CD4-positive, alpha-beta T cell (primary cell): ENCODE data around the gene MEGF10. TPM values are rescaled to one million over a fixed set of nuclear protein-coding genes. Genes with fewer than 3 reads are reported as not detected.

Source experiments
- ATAC-seq: fragments of 200-7000 bp; cut with Tn5 transposase; one replicate; pipeline ENCODE4 v1.10.0; 2022; ENCODE audit warnings: mild to moderate bottlenecking; ENCODE audit not compliant: poor library complexity
- CTCF ChIA-PET: fragments of 350-600 bp; sonication (Branson Sonifier 250); formaldehyde crosslinking; loops from one replicate; lab custom pipeline; 2021; ENCODE audit warnings: antibody characterized with exemption, inconsistent platforms; lab: Charles Lee
- POLR2A ChIA-PET: fragments of 350-600 bp; sonication (Branson Sonifier 250); formaldehyde crosslinking; loops from one replicate; lab custom pipeline; 2021; ENCODE audit warnings: antibody characterized with exemption, inconsistent platforms; lab: Charles Lee
- DNase-seq, 14 experiments: peaks; one replicate each; pipeline ENCODE4 v3.0.0-alpha.2; 2013 to 2020; ENCODE audit warnings: mixed read lengths in 2 of 14
- H3K27ac ChIP-seq, 2 donors: one replicate each; pipeline versions ENCODE4 v1.5.1 to v1.7.0; 2013; ENCODE audit warnings: low read length in 2 of 2, low read depth in 1 of 2, mild to moderate bottlenecking in 1 of 2
- H3K27me3 ChIP-seq, 2 experiments: 1 replicate in 1 of 2; 2 replicates in 1 of 2; pipeline versions ENCODE4 v1.6.1 to v1.7.0; 2013; ENCODE audit warnings: low read length in 2 of 2, control low read depth in 1 of 2, mild to moderate bottlenecking in 1 of 2, moderate library complexity in 1 of 2; ENCODE audit not compliant: insufficient read depth in 2 of 2, control insufficient read depth in 1 of 2
- H3K36me3 ChIP-seq: one replicate; pipeline ENCODE4 v1.6.1; 2013; ENCODE audit warnings: low read length, control low read depth; ENCODE audit not compliant: insufficient read depth
- H3K4me1 ChIP-seq: one replicate; pipeline ENCODE4 v1.6.1; 2013; ENCODE audit warnings: low read length, control low read depth; ENCODE audit not compliant: insufficient read depth
- H3K4me3 ChIP-seq: one replicate; pipeline ENCODE4 v1.5.1; 2013; ENCODE audit warnings: mild to moderate bottlenecking, low read length, moderate library complexity
- H3K9me3 ChIP-seq, 2 experiments: 1 replicate in 1 of 2; 2 replicates in 1 of 2; pipeline versions ENCODE4 v1.6.1 to v1.7.0; 2013; ENCODE audit warnings: low read length in 2 of 2, mild to moderate bottlenecking in 2 of 2, control low read depth in 1 of 2, moderate library complexity in 1 of 2; ENCODE audit not compliant: control insufficient read depth in 1 of 2, insufficient read depth in 1 of 2
- H3K27ac Mint-ChIP-seq: one replicate; pipeline ENCODE4 v1.8.0; 2020; ENCODE audit warnings: mixed read lengths
- H3K27me3 Mint-ChIP-seq: one replicate; pipeline ENCODE4 v1.8.0; 2021; ENCODE audit warnings: mixed read lengths
- H3K36me3 Mint-ChIP-seq: one replicate; pipeline ENCODE4 v1.8.0; 2021; ENCODE audit warnings: low read depth, mixed read lengths
- H3K4me1 Mint-ChIP-seq: one replicate; pipeline ENCODE4 v1.8.0; 2021; ENCODE audit warnings: low read depth, mixed read lengths
- H3K4me3 Mint-ChIP-seq: one replicate; pipeline ENCODE4 v1.8.0; 2020; ENCODE audit warnings: mild to moderate bottlenecking, mixed read lengths
- H3K9me3 Mint-ChIP-seq: one replicate; pipeline ENCODE4 v1.8.0; 2020; ENCODE audit warnings: mixed read lengths
- CTCF ChIP-seq: fragments of 200-600 bp; IDR thresholded peaks from one replicate; pipeline ENCODE4 v1.8.0; 2022; ENCODE audit warnings: antibody characterized with exemption, mild to moderate bottlenecking
- intact Hi-C, 2 experiments: fragments of 100-400 bp; cut with DNase I in 1 of 2; cut with micrococcal nuclease in 1 of 2; formaldehyde crosslinking; loops; one replicate each; pipeline versions ENCODE4 v1.15.1 to v1.9.0; 2023 to 2025; cut with DNase I, micrococcal nuclease
- total RNA-seq, 174 experiments: library from RNA in 2 of 174; stranded (reverse) in 2 of 174; gene quantifications; one replicate each; pipeline ENCODE4 v1.2.3 and lab custom pipeline; 2021 to 2026

MEGF10 gene
- total RNA-seq, 2 experiments from 2014 or later = not detected

DNA sequence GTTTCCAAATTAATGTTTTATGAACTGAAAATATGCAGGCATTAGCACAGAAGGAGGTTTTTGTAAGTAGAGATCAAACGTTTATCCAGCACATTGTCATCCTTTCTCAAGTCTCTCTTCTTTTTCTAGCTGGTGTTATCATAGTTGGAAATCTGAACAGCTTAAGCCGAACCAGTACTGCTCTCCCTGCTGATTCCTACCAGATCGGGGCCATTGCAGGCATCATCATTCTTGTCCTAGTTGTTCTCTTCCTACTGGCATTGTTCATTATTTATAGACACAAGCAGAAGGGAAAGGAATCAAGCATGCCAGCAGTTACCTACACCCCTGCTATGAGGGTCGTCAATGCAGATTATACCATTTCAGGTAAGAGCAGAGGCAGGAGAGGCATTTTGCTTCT lies 154.7 kb downstream of the MEGF10 start:
- Histone ChIP-seq H3K36me3 (no peaks in the 10 kb centered on the region), H3K9me3 (no peaks in the 10 kb centered on the region), H3K27me3 (peaks cover 0 to 6% of the 10 kb centered on the region in 2 experiments), H3K4me1 (no peaks in the 10 kb centered on the region), H3K27ac (no peak overlapping the region), H3K4me3 (no peak overlapping the region)
- no peak for TF ChIP-seq CTCF
- ChIA-PET CTCF (no interaction called here), POLR2A (no interaction called here)
- Mint-ChIP-seq H3K4me1 (no peaks in the 10 kb centered on the region), H3K9me3 (no peaks in the 10 kb centered on the region), H3K27ac (no peak overlapping the region), H3K4me3 (no peak overlapping the region), H3K27me3 (no peaks in the 10 kb centered on the region), H3K36me3 (no peaks in the 10 kb centered on the region)
- no peak for ATAC-seq
- intact Hi-C loops = no loop called here
- no peak for DNase-seq

- Mint-ChIP-seq H3K27ac (no peak overlapping the region), H3K9me3 (no peaks in the 10 kb centered on the region), H3K4me3 (no peak overlapping the region), H3K36me3 (no peaks in the 10 kb centered on the region), H3K27me3 (no peaks in the 10 kb centered on the region), H3K4me1 (no peaks in the 10 kb centered on the region)
- Histone ChIP-seq H3K4me1 (no peaks in the 10 kb centered on the region), H3K27me3 (peaks cover 0 to 6% of the 10 kb centered on the region in 2 experiments), H3K27ac (no peak overlapping the region), H3K9me3 (no peaks in the 10 kb centered on the region), H3K36me3 (no peaks in the 10 kb centered on the region), H3K4me3 (no peak overlapping the region)
- TF ChIP-seq CTCF = no peak
- ChIA-PET POLR2A (no interaction called here), CTCF (no interaction called here)
- DNase-seq (no peak), ATAC-seq (no peak)
- intact Hi-C loops = no loop called here
Observed at GRCh38 chr5:127446626-127447025, 156.0 kb downstream of the MEGF10 start.

DNA sequence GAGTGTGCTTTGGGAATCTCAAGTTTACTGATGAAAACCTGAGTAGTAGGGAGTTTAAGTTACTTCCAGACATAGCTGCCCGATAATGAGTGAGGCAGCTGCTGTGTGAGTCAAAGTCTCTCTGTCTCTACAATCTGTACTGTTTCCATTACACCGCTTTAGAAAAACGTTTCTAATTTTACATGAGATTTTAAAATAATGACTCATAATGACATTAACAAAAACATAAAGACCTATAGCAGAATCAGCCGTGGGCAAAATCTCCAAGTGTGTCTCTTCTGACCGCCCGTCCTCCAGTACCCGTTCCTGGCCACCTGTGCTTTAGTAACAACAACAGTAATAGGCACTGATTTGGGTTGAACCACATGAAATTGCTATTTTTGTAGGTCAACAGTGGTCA lies 157.2 kb downstream of the MEGF10 start:
- no peaks in the 10 kb centered on the region for H3K9me3 ChIP-seq
- Mint-ChIP-seq H3K27ac (no peak overlapping the region), H3K4me3 (no peak overlapping the region), H3K9me3 (no peaks in the 10 kb centered on the region), H3K4me1 (no peaks in the 10 kb centered on the region), H3K27me3 (peaks cover 3% of the 10 kb centered on the region), H3K36me3 (no peaks in the 10 kb centered on the region)
- intact Hi-C loops = no loop called here
- no peak overlapping the region for H3K4me3 ChIP-seq
- H3K36me3 ChIP-seq = no peaks in the 10 kb centered on the region
- no peak overlapping the region for H3K27ac ChIP-seq
- ATAC-seq (no peak), DNase-seq (no peak)
- no peak for TF ChIP-seq CTCF
- H3K27me3 ChIP-seq = peaks cover 0 to 6% of the 10 kb centered on the region in 2 experiments
- CTCF ChIA-PET = no interaction called here
- POLR2A ChIA-PET = no interaction called here
- H3K4me1 ChIP-seq = no peaks in the 10 kb centered on the region
